ENCODE data around the gene GLIS1.

Gene GLIS1

DNA sequence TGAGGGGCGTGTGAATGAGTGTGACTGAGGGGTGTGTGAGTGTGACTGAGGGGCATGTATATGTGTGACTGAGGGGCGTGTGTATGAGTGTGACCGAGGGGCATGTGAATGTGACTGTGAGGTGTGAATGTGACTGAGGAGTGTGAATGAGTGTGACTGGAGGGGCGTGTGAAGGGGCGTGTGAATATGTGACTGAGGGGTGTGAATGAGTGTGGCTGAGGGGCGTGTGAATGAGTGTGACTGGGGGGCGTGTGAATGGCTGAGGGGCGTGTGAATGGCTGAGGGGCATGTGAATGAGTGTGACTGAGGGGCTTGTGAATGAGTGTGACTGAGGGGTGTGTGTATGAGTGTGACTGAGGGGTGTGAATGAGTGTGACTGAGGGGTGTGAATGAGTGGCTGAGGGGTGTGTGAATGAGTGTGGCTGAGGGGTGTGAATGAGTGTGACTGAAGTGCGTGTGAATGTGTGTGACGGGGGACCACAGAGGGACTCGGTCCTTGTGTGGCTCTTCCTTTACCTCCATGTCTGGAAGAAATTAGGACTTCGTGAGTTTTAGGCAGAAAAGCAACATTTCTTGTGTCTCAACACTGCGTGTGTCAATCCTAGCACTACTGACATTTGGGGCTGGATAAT lies 105.8 kb downstream of the GLIS1 start:
- DNase-seq: no peak

DNA sequence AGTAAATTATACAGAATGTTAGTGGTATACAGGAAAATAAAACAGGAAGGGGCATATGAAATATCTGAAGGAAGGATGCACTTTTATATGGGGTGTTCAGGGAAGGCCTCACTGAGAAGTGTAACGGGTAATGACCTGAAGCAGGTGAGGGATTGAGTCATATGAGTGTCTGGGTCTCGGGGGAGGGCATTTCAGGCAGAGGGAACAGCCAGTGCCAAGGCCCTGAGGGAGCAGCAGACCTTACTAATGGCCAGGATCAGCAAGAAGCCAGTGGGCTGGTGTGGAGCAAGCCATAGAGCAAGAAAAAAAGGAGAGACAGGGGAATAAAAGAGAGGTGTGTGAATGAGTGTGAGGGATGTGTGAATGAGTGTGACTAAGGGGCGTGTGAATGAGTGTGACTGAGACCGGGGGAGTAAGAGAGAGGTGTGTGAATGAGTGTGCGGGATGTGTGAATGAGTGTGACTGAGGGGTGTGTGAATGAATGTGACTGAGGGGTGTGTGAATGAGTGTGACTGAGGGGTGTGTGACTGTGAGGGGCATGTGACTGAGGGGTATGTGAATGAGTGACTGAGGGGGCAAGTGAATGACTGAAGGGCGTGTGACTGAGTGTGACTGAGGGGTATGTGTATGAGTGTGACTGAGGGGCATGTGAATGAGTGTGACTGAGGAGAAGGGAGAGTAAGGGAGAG lies 107.2 kb downstream of the GLIS1 start:
- no peak for DNase-seq

DNA sequence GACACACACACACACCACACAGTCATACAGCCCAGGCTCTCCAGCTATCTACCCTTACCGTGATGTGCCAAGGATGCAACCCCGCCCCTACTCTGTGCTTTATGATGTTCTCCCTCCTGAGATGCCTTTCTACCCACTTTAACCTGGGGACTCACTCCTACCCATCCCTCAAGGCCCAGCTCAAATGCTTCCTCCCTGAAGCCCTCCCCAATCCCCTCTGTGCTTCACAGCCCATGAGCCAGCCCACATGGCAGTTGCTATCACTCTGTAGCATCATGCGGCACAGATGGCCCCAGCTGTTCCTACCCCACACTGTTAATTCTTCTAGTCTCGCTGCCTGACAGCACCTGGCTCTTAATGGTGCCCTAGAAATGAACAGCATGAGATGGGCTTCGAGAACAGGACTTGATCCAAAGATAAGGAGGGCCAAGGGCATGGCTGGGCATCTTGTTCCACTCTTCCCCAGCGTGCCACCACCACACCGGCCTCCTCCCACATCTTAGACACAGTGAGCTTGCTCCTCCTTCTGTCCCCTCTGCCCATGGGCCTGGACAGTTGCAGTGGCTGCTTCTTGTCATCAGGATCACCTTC lies 109.8 kb downstream of the GLIS1 start:
- no peak for DNase-seq

DNA sequence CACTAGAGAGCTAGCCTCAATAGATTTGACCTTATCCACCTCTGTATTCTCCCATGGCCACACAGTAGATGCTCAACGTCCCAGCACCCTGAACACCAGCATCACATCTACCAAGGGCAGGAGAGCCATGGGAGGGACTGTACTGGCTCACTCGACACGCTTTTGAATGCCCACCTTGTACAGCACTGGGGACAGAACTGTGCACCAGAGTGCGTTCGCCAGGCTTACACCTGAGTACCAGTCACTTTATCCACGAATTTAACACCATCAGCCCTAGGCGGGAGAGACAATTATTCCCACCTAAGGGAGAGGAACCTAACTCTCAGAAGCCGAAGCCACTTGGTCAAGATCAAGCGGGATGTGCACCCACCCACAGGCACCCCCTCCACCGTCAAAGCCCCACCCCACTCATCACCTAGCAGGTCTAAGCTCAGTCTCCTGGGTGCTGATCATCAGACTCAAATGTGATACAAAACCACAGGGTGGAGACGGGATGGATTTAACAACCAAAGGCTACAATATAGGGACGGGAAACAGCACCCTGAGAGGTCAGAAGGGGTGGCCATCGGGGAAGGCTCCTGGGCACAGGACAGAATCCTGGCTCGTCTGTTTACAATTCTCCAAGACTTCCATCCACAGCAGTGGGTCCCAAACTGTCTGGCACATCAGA lies 110.5 kb downstream of the GLIS1 start:
- no peak for DNase-seq

DNA sequence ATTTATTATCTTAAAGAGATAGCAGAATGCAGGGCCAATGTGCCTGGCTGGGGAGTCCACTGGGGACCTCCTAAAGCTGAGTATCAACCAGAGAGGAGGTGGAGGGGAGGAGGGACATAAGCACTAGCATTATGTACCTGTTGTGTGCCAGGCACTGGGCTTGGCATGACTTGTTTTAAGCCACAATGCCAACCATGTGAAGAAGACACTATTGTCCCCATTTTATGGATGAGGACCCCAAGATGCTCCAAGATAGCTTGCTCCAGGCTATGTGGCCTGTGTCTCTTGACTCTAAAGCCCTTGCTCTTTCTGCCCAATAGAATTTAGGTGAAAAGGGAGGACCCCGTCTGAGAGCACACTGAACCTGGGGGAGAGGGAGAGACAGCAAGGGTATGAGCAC lies 111.3 kb downstream of the GLIS1 start:
- no peak for DNase-seq

- DNase-seq: no peak
These were observed 111.9 kb downstream of the GLIS1 start for GRCh38 chr1:53627031-53627430.

- no peak for DNase-seq
These were observed 112.3 kb downstream of the GLIS1 start for GRCh38 chr1:53626616-53627015.

DNA sequence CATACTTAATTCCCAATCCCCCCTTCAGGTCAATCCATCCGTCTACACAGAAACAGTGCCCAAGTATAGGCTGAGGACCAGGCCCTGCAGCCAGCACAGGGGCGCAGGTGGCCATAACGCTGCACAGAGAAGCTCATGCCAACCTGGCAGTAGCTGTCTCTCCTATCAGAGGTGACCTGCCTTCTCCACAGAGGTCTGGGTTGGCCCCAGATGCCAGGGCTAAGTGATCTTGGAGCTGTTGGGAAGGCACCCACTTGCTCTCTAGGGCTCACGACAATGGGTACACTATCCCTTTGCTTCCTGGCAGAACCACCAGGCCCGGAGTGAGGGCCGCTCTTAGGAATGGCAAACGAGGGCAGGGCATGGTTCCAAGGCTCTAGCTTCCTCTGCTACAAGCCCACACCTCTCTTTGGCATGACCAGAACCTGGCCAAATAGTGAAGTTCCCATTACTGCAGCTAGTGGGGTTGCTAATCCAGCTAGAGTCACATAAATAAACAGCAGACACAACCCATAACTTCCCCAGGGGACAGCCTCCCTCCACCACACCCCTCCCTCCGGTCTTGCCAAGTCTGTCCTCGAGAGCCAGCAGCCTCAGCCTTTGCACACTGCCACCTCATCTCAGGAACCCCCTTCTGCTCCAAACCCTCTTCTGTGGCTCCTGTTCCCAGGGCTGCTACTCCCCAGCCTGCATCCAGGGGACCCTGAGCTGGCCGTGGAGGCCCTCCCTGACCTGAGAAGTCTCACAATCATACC lies 113.0 kb downstream of the GLIS1 start:
- no peak for DNase-seq

- DNase-seq: peak in 1 of 3 donors; percentile 3
These were observed 113.9 kb downstream of the GLIS1 start for GRCh38 chr1:53625049-53625448.

DNA sequence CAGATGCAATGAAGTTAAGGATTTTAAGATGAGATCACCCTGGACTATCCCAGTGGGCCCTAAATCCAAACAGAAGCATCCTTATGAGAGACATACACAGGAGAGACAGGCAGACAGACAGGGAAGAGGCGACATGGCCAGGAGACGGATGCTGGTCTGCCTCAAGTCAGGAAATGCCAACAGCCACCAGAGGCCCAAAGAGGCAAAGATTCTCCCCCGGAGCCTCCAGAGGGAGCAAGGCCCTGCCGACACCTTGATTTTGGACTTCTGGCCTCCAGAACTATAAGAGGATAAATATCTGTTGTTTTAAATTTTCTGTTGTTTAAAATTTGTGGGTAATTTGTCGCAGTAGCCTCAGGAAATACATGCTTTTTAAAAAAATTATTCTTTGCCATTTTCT lies 116.4 kb downstream of the GLIS1 start:
- DNase-seq: no peak

DNA sequence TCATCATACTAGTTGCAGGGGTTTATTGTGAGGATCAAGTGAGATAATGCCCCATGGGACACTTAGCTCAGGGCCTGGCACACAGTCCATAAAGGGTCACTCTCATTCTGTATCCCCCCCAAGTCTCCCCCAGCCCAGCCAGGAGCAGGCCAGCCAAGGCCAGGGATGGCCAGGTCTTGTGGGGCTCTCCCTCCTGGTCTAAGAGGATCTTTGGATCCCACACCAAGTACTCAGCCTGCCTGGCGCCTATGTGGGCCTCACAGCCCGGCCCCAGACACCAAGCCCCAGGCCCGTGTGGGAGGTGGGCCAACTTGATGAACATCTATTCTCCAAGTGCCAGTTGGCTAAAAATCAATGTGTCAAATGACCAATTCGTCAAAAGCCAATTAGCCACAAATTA lies 117.8 kb downstream of the GLIS1 start:
- DNase-seq: no peak

DNA sequence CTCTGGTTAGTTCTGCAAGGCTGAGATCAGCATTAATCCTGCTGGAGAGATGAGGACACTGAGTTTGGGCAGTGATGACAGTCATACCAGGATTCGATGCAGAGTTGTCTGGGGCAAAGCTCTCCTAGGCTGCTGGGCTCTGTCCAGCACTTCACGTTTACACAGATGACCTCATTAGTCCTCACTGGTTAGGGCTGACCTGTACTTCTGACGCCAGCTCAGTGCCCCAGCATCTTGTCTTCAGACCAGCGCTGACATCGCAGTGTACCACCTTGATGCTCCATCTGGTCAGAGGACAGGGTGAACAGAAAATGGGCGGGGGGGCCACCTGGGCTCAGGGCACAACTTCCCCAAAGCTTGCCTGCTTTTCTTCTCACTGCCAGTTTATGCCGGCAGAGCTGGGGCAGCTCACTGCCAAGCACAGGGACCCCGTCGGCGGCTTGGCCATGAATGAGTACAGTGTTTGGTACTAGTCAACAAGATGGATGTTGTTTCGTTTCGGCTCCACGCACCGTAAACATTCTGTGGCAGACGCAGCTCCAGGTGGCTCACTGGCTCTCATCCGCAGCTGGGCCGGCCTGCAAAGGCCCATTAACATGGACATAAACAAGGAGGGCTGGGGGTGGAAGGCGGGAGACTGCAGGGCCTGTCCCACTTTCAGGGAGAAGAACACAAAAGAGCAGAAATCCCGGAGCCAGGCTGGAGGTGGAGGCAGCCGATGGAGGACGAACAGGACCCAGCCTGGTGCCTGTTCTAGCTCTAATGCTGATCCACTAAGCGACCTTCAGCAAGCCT lies 118.7 kb downstream of the GLIS1 start:
- DNase-seq: no peak

DNA sequence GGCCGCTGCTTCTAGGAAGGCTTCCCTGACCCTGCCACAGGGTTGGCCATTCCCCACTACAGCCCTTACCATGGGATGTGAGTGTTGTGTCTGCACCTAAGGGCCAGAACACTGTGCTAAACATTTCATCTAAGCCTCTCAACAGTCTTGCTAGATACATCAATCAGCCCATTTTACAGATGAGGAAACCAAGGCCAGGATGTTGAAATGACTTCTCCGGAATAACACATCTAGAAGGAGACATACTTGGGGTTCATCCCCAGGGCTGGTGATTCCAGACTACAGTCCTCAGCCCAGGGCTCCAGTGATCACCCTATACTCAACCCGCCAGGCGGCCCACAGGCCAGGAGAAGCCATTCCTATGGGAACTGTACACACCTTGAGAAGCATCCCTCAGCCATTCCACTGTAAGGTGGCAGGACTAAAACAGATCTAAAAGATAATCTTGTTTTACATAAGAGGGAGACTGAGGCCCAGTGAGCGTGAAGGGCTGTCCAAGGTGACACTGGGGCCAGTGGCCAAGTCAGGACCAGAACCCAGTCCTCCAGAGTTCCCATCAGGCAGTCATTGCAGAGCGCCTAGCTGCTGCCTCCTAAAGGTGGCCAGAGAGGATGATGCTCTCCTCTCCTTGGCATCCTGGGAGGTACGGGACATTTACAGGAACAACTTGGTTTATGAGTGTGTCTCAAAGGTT lies 119.5 kb downstream of the GLIS1 start:
- DNase-seq: no peak

- DNase-seq: no peak
These were observed 120.2 kb downstream of the GLIS1 start for GRCh38 chr1:53618500-53619366.

DNA sequence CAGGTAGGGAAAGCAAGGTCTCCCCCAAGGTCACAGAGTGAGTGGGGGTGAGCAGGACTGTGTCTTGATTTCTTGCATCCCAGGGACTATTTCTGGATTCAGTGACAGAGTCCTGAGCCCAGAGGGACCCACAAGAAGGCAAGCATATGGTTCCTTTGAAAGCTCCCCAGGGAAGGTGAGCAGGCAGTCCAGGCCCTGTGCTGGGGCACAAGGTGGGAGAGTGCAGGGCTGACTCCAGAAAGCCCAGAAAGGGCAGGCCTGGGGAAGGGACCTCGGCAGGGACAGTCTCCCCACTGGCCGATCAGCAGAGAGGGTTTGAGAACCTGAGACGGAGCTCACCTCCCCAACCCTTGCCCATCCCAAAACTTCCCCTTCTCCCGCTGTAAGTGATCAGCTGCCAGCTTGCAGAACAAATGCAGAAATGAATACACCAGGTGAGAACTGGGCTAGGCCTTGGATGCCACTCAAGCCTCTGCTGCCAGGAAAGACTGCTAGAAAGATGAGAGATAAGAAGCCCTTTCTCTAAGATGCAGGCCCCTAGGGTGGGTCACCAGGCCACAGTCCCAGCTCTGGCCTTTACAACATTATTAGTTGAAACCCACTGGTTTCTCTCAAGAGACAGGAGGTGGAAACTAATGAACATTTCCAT lies 121.0 kb downstream of the GLIS1 start:
- no peak for DNase-seq

GRCh38 chr1:53617382-53617781 lies 121.6 kb downstream of the GLIS1 start:
- DNase-seq: peak in 2 of 3 donors; percentile 3 to 22

- no peak for DNase-seq
These were observed 122.0 kb downstream of the GLIS1 start for GRCh38 chr1:53616927-53617326.

DNA sequence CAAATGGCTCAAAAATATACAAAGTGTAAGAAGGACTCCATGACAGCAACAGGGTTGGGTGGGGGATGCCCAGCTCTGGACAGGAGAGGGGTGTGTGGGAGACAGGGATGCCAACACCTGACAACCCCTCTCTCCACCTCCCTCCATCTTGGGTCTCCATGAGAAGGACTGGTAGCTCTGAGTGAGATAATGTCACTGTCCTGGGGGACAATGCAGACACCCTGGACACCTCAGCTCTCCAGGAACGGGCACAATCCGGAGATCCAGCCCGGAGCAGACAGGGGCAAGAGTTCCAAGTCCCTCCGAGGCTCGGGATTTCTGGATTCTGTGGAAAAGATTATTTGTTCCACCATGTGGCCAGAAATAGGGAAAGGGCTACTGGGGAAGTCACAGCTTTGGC lies 122.5 kb downstream of the GLIS1 start:
- no peak for DNase-seq

DNA sequence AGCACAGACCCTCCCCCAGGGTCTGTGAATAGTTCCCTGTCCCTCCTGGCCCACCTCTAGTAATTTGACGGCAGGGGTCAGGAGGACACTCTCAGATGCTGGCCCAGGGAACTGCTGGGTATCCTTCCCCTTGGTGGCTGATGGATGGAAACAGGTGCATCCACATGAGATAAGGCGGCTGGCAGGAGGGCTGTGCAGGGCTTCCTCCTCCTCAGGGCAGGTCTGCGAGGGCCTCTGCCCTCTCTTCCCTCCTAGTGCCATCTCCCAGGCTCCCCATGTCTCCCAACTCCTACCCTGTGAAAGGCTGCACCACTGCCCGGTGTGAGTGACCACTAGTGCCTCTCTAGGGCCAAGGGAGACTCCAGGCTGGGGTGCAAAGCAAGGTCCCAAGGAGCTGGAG lies 123.9 kb downstream of the GLIS1 start:
- no peak for DNase-seq

All from suppressor macrophage treated with lipopolysaccharide for 1 hour (primary cell).